Right lobe of liver (tissue), 4 donors: ENCODE results near the gene MAB21L2.

Source experiments
- POLR2A ChIP-seq: fragments of 450-650 bp; IDR thresholded peaks from one replicate; pipeline ENCODE4 v1.6.1; 2017; ENCODE audit warnings: antibody characterized with exemption, mild to moderate bottlenecking
- TF ChIP-seq, protein P1 (sequence below), 4 donors: fragments of 200-600 bp in 3 of 4; fragments of 450-650 bp in 1 of 4; IDR thresholded peaks; one replicate each; pipeline versions ENCODE4 v1.5.1 to v1.8.0; 2016 to 2022; ENCODE audit warnings: antibody characterized with exemption in 4 of 4, mild to moderate bottlenecking in 2 of 4
- donor health status: DM: no; HTN: no; CAD: no.
- donor health status: DM: no; HTN: no; CAD: no.
- donor health status: DM: no; HTN: yes; CAD: no.

- TF ChIP-seq, protein P1, sequence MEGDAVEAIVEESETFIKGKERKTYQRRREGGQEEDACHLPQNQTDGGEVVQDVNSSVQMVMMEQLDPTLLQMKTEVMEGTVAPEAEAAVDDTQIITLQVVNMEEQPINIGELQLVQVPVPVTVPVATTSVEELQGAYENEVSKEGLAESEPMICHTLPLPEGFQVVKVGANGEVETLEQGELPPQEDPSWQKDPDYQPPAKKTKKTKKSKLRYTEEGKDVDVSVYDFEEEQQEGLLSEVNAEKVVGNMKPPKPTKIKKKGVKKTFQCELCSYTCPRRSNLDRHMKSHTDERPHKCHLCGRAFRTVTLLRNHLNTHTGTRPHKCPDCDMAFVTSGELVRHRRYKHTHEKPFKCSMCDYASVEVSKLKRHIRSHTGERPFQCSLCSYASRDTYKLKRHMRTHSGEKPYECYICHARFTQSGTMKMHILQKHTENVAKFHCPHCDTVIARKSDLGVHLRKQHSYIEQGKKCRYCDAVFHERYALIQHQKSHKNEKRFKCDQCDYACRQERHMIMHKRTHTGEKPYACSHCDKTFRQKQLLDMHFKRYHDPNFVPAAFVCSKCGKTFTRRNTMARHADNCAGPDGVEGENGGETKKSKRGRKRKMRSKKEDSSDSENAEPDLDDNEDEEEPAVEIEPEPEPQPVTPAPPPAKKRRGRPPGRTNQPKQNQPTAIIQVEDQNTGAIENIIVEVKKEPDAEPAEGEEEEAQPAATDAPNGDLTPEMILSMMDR (IDR thresholded peaks at IDR 0.05): no peak
- no peak for TF ChIP-seq POLR2A
Measured at GRCh38 chr4:150540536-150540935, 41.4 kb upstream of the MAB21L2 start.
